Hypothalamus (tissue), 51 donors: ENCODE measurements around the gene RPS24.
"Not testable (repeated sequence)": the region's sequence is repeated elsewhere in the genome, so short reads cannot be mapped to it uniquely, and the experiment has no call there.

Experiments
- DNase-seq, 51 donors: peaks; one replicate each; lab custom pipeline; 2025; lab: John Stamatoyannopoulos, UW

RPS24 gene

DNA sequence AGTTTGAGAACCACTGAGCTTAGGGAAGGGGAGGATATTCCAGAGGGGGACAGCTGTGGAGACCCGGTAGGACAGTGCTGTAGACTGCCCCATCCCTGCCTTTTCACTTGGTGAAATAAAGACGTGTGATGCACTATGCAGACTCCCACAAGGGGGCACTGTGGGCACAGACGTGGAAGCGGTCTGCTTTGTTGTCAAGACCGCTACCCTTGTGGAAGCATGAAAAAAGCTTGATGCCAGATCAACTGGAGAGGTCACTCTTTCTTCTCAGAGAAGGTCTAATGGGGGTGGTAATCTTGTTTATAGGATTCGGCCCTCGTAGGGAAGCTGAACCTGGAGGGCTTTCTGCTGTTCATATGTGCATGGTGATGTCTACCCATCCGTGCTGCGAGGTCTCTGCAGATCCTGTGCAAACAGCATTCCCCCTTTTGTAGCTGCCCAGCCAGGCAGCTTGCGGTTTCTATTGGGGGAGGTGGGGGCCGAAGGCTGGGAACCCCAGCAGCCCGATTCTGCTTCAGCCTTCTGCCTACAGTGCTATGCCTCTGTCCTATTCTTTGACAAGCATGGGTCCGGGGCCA lies 13.7 kb downstream of the RPS24 start:
- DNase-seq, result peak; percentile 10 to 99 (median 77)

GRCh38 chr10:78049851-78050250 lies 16.2 kb downstream of the RPS24 start:
- no peak for DNase-seq

GRCh38 chr10:78053211-78053868 lies 19.7 kb downstream of the RPS24 start:
- DNase-seq, result no peak

- DNase-seq, result no peak
Measured at GRCh38 chr10:78058562-78058961, 24.9 kb downstream of the RPS24 start.

DNA sequence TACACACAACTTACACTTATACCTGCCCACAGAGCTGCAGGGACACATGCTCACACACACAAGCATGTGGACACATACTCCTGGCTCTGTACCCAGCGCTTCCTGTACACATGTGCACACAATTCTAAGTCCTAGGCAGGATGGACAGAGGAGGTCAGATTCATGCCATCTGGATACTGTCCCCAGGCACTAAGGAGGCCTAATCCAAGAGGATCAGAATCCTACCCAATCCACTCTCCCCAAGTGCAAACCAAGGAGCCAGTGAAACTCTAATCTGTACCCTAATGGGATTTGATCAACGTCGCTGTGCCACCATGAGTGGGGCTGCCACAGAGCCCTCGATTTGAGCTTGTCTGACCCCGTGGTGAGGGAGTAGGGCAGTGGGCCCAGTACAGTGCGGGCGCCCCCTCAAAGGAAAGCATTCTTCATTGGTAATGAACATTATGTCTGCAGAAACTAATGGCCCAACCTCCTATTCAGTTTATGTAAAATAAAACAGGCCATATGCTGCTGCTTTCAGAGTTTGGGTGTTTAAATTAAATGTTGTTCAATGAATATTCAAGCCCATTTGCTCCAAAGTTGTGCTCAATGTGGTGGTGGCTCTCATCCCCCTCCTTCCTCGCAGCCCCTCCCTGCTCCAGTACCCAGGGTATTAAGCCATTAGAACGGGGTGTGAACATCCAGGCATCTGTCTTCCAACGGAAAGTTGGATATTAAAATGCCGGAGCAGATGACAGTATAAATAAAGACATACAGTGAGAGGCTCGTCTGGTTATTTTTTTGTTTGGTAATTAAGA lies 26.4 kb downstream of the RPS24 start:
- no peak for DNase-seq

GRCh38 chr10:78062296-78062695 lies 28.6 kb downstream of the RPS24 start:
- DNase-seq, result no peak

- no peak for DNase-seq
Measured at GRCh38 chr10:78063236-78063635, 29.6 kb downstream of the RPS24 start.

GRCh38 chr10:78064919-78065318 lies 31.3 kb downstream of the RPS24 start:
- DNase-seq, result not testable (repeated sequence)

DNA sequence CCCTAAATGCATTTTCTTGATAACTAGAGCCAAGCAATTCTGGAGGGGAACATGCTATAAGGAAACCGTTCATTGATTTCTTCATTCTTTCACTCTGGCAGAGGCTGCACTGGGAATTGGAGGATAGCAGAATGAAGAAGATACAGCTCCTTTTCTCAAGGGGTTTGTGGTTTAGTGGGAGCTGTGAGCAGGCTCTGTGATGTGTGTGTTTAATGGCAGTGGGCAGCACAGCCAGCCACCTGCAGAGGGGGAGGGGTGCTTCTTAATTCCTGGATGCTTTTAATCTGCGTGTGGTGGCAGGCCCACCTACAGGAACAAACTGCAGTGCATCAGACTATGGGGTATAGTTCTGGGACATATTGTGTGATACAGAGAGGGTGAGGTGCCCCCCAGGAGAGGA lies 31.9 kb downstream of the RPS24 start:
- no peak for DNase-seq

- DNase-seq, result no peak
Measured at GRCh38 chr10:78066012-78066411, 32.3 kb downstream of the RPS24 start.

- no peak for DNase-seq
Measured at GRCh38 chr10:78066728-78067430, 33.2 kb downstream of the RPS24 start.

GRCh38 chr10:78069151-78069550 lies 35.5 kb downstream of the RPS24 start:
- DNase-seq, result no peak

GRCh38 chr10:78070064-78070463 lies 36.4 kb downstream of the RPS24 start:
- not testable (repeated sequence) for DNase-seq

DNA sequence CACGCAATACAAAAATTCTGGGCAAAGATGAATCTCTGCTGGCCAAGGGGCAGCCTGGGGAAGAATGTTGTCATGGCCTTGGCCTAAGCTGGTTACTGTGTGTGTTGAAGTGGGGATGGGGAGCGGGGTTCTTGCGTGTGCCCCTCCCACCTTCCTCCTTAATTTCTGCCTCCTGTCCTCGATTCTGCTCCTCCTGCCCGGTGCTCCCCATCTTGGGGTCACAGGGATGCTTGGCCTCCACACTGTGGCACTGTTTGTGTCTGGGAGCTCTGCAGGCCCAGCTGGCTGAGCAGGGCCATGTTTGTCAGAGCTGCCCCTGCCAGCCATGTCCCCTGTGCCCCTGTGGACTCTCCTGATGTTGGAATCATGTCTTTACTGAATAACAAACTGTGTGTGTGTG lies 37.1 kb downstream of the RPS24 start:
- no peak for DNase-seq

GRCh38 chr10:78071140-78071856 lies 37.6 kb downstream of the RPS24 start:
- peak in 1 of 51 donors; percentile 7 for DNase-seq

- no peak for DNase-seq
Measured at GRCh38 chr10:78071857-78072179, 38.2 kb downstream of the RPS24 start.

DNA sequence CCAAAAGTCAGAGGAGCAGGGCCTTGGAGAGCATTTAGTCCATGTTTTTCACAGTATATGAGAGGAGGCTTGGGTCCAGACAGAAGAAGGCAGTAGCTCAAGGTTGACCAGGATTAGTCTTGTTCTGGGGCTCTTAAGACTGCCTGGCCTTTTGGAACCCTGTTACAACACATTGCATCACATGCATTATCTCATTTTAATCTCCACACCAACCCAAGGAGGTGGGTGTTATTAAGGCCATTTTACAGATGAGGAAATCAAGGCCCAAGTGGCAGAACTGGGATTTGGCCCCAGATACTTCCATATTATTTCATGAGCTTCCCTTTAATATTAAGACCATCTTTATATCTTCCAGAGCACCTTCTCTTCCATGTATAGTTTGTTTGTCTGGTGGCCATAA lies 38.8 kb downstream of the RPS24 start:
- DNase-seq, result no peak

- DNase-seq, result not testable (repeated sequence)
Measured at GRCh38 chr10:78075806-78076205, 42.1 kb downstream of the RPS24 start.

DNA sequence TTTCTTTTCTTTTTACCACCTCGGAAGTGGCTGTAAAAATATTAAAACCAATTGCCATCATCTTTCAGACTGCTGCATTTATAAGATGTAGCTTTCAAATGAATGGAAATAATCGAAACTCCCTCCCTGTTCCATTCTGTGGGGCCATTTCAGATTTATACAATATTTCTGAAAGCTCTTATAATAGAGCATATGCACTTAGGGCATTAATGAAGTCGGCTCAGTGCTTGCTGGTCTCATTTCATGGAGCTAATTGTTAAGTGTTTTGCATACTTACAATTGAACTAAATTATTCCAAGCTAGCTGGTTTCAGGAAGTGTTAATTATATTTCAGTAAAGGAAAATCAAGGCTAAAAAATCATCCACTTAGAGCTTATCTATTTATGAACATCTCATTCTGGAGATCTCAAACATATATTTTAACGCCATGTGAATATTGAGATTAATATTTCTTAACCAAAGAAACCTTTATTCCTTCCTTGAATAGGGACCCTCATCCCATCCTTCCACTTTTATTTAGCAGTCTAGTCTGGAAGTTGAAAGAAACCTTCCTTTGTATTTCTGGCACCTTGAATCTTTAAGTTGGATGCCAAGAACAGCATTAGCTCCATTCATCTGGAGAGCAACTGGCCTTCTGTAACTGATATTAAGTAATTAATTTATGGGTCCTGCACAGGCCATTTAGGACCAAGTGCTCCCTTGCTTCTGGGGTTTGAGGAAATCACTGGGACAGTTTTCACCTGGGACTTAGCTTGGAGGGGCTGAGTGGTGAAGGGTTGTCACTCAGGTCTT lies 45.1 kb downstream of the RPS24 start:
- DNase-seq, result no peak

GRCh38 chr10:78079411-78079810 lies 45.7 kb downstream of the RPS24 start:
- no peak for DNase-seq
